GM21423 (cell line): Measurements from ENCODE around the gene MROH2B.
"Not testable (repeated sequence)": the region's sequence is repeated elsewhere in the genome, so short reads cannot be mapped to it uniquely, and the experiment has no call there.

Source experiments
- ATAC-seq: cut with Tn5 transposase; IDR thresholded peaks from one replicate; pipeline ENCODE4 v1.9.1; 2021; ENCODE audit warnings: mild to moderate bottlenecking, moderate library complexity; ENCODE audit not compliant: unreplicated experiment

Gene MROH2B

GRCh38 chr5:41032973-41033372 lies 38.2 kb downstream of the MROH2B start:
- ATAC-seq, result no peak

- ATAC-seq, result not testable (repeated sequence)
Measured at GRCh38 chr5:41022600-41022999, 48.5 kb downstream of the MROH2B start.

- ATAC-seq, result no peak
Measured at GRCh38 chr5:41012318-41012717, 58.8 kb downstream of the MROH2B start.

GRCh38 chr5:41010572-41010971 lies 60.6 kb downstream of the MROH2B start:
- no peak for ATAC-seq

- ATAC-seq, result no peak
Measured at GRCh38 chr5:41009232-41009631, 61.9 kb downstream of the MROH2B start.

GRCh38 chr5:41004931-41005330 lies 66.2 kb downstream of the MROH2B start:
- ATAC-seq, result no peak

- no peak for ATAC-seq
Measured at GRCh38 chr5:41003670-41004376, 67.3 kb downstream of the MROH2B start.

- no peak for ATAC-seq
Measured at GRCh38 chr5:40999966-41000365, 71.2 kb downstream of the MROH2B start.

GRCh38 chr5:40999142-40999541 lies 72.0 kb downstream of the MROH2B start:
- ATAC-seq, result no peak

- ATAC-seq, result no peak
Measured at GRCh38 chr5:40995801-40996586, 75.1 kb downstream of the MROH2B start.

- no peak for ATAC-seq
Measured at GRCh38 chr5:40991981-40992559, 79.1 kb downstream of the MROH2B start.

- ATAC-seq, result no peak
Measured at GRCh38 chr5:40991168-40991980, 79.8 kb downstream of the MROH2B start.

- ATAC-seq, result no peak
Measured at GRCh38 chr5:40988746-40989510, 82.2 kb downstream of the MROH2B start.

GRCh38 chr5:40987349-40987748 lies 83.8 kb downstream of the MROH2B start:
- no peak for ATAC-seq

GRCh38 chr5:40986666-40987065 lies 84.5 kb downstream of the MROH2B start:
- ATAC-seq, result no peak

- ATAC-seq, result no peak
Measured at GRCh38 chr5:40985501-40985900, 85.6 kb downstream of the MROH2B start.

- ATAC-seq, result no peak
Measured at GRCh38 chr5:40984884-40985283, 86.3 kb downstream of the MROH2B start.

GRCh38 chr5:40983781-40984180 lies 87.4 kb downstream of the MROH2B start:
- no peak for ATAC-seq

GRCh38 chr5:40981420-40981819 lies 89.7 kb downstream of the MROH2B start:
- no peak for ATAC-seq

- ATAC-seq, result no peak
Measured at GRCh38 chr5:40976836-40977235, 94.3 kb downstream of the MROH2B start.
